K562 (cell line): ENCODE measurements around the gene ZNF800. TPM values are rescaled to one million over a fixed set of nuclear protein-coding genes. Genes with fewer than 3 reads are reported as not detected.

Experiments used
- ATAC-seq: fragments of 200-7000 bp; cut with Tn5 transposase; 3 replicates; pipeline ENCODE4 v1.9.1; 2020; ENCODE audit warnings: moderate library complexity
- BruUV-seq: library from RNA; stranded (reverse); fragments of 400-500 nt; replicated peaks from 2 replicates; lab custom pipeline; 2021; lab: Mats Ljungman, UMichigan
- CTCF ChIA-PET: fragments of 300-600 bp; formaldehyde crosslinking; extraction: SDS; loops from one replicate; lab custom pipeline; 2021; ENCODE audit warnings: low intra/inter-chr PET ratio; lab: Yijun Ruan, JAX
- POLR2A ChIA-PET: fragments of 300-600, 350-650 bp; sonication (Branson Sonifier 250); formaldehyde crosslinking; extraction: SDS; loops from one replicate; lab custom pipeline; 2021; ENCODE audit warnings: antibody characterized with exemption, inconsistent platforms; lab: Yijun Ruan, JAX
- DNase-seq, 4 experiments: peaks; one replicate each; pipeline versions ENCODE4 v3.0.0 to v3.0.0-alpha.2; 2011 to 2018; ENCODE audit warnings: low spot score in 3 of 4, mixed read lengths in 3 of 4; ENCODE audit errors: extremely low read depth in 1 of 4
- FAIRE-seq: peaks from 2 replicates; lab custom pipeline; 2011; peaks lifted over from hg19 to GRCh38; lab: Jason Lieb, UNC
- H2AFZ ChIP-seq: 2 replicates; pipeline ENCODE4 v1.6.0; 2011; ENCODE audit warnings: low read depth, low read length, control low read depth, inconsistent platforms
- H3K27ac ChIP-seq: fragments of 200-600 bp; 3 replicates; pipeline ENCODE4 v1.8.0; 2011; ENCODE audit warnings: low read depth, mild to moderate bottlenecking, control low read depth, inconsistent platforms, low read length, moderate library complexity, mixed read lengths; ENCODE audit errors: extremely low read depth
- H3K27me3 ChIP-seq, 2 experiments: fragments of 300-600 bp in 1 of 2; 2 replicates in 1 of 2; 3 replicates in 1 of 2; pipeline versions ENCODE4 v1.6.0 to v1.8.0; 2011; ENCODE audit warnings: inconsistent platforms in 2 of 2, low read length in 2 of 2, mild to moderate bottlenecking in 1 of 2, mixed read lengths in 1 of 2, moderate library complexity in 1 of 2; ENCODE audit not compliant: control insufficient read depth in 2 of 2, insufficient read depth in 2 of 2
- H3K36me3 ChIP-seq: fragments of 300-600 bp; 3 replicates; pipeline ENCODE4 v1.8.0; 2011; ENCODE audit warnings: mild to moderate bottlenecking, low read length, inconsistent platforms; ENCODE audit not compliant: control insufficient read depth, insufficient read depth
- H3K4me1 ChIP-seq, 2 experiments: fragments of 200-600 bp in 1 of 2; replicated peaks in 1 of 2; 2 replicates in 1 of 2; 3 replicates in 1 of 2; pipeline versions ENCODE4 v1.5.1 to v1.8.0; 2011; ENCODE audit warnings: inconsistent platforms in 2 of 2, low read length in 2 of 2, mild to moderate bottlenecking in 1 of 2, mixed read lengths in 1 of 2, moderate library complexity in 1 of 2; ENCODE audit not compliant: control insufficient read depth in 2 of 2, insufficient read depth in 2 of 2
- H3K4me2 ChIP-seq: 2 replicates; pipeline ENCODE4 v1.6.1; 2011; ENCODE audit warnings: low read length, control low read depth, inconsistent platforms, mixed read lengths; ENCODE audit not compliant: insufficient read depth
- H3K4me3 ChIP-seq: fragments of 200-600 bp; sonication (generic), shearing (Covaris generic); 2 replicates; pipeline ENCODE4 v1.5.1; 2016; ENCODE audit warnings: control low read depth, inconsistent platforms
- H3K79me2 ChIP-seq: fragments of 200-600 bp; 3 replicates; pipeline ENCODE4 v1.8.0; 2011; ENCODE audit warnings: low read length, inconsistent platforms; ENCODE audit not compliant: control insufficient read depth, insufficient read depth
- H3K9ac ChIP-seq, 2 experiments: 2 replicates each; pipeline versions ENCODE4 v1.6.0 to v1.6.1; 2011; ENCODE audit warnings: low read depth in 2 of 2, low read length in 2 of 2, control low read depth in 1 of 2, inconsistent platforms in 1 of 2, mild to moderate bottlenecking in 1 of 2, mixed read lengths in 1 of 2; ENCODE audit not compliant: insufficient read depth in 1 of 2
- H3K9me1 ChIP-seq: one replicate; pipeline ENCODE4 v1.6.0; 2011; ENCODE audit warnings: inconsistent platforms, mild to moderate bottlenecking, low read length, moderate library complexity; ENCODE audit not compliant: control insufficient read depth, insufficient read depth
- H3K9me3 ChIP-seq: replicated peaks from 2 replicates; pipeline ENCODE4 v1.5.1; 2011; ENCODE audit warnings: low read depth, low read length, inconsistent platforms; ENCODE audit not compliant: control insufficient read depth, insufficient read depth
- H4K20me1 ChIP-seq: replicated peaks from 2 replicates; pipeline ENCODE4 v1.6.1; 2011; ENCODE audit warnings: low read length, inconsistent platforms, mixed read lengths; ENCODE audit not compliant: control insufficient read depth, insufficient read depth
- AFF1 ChIP-seq, 2 experiments: fragments of 450-650 bp; IDR thresholded peaks; 2 replicates each; pipeline ENCODE4 v1.6.1; 2018; ENCODE audit warnings: mild to moderate bottlenecking in 2 of 2, low read depth in 1 of 2; ENCODE audit not compliant: partially characterized antibody in 2 of 2
- MTA1 ChIP-seq: fragments of 450-650 bp; IDR thresholded peaks from 2 replicates; pipeline ENCODE4 v1.6.1; 2017; ENCODE audit warnings: borderline replicate concordance
- RAD21 ChIP-seq, 2 experiments: fragments of 250-450 bp in 1 of 2; fragments of 450-650 bp in 1 of 2; sonication (Bioruptor Pico) in 1 of 2; formaldehyde crosslinking in 1 of 2; IDR thresholded peaks in 1 of 2; conservative IDR thresholded peaks in 1 of 2; 2 replicates each; pipeline versions ENCODE4 v1.4.0 to v1.8.0; 2020 to 2022; ENCODE audit warnings: mild to moderate bottlenecking in 2 of 2, moderate library complexity in 1 of 2
- SMC3 ChIP-seq: conservative IDR thresholded peaks from 2 replicates; pipeline ENCODE4 v1.6.1; 2011; ENCODE audit warnings: low read depth, low read length, improper control_type of control experiment; ENCODE audit not compliant: insufficient read depth
- WGBS: fragments of 100-300 bp; shearing (Covaris generic); methylation state at CpG from one replicate; pipeline ENCODE4 v1.1.6; 2016; ENCODE audit warnings: low coverage, mixed read lengths; ENCODE audit not compliant: insufficient coverage; ENCODE audit errors: missing lambda C conversion rate; 5-methylcytosine and 5-hydroxymethylcytosine counted together
- in situ Hi-C: fragments of 300-500 bp; cut with MboI; formaldehyde crosslinking; loops from 4 replicates; pipeline ENCODE4 v1.15.0; 2018; ENCODE audit warnings: inconsistent platforms, mixed read lengths
- intact Hi-C: fragments of 100-400 bp; cut with micrococcal nuclease; formaldehyde crosslinking; loops from 2 replicates; pipeline ENCODE4 v1.14.2; 2022
- polyA plus RNA-seq, 8 experiments: library from polyadenylated mRNA; depleted of rRNA in 4 of 8; stranded (reverse) in 5 of 8; unstranded in 3 of 8; fragments of >200 nt; fragmentation: Nextera tagmentation in 2 of 8; fragmentation: Illumina TruSeq in 1 of 8; extraction: Ambion mirVana in 2 of 8; extraction: Trizol in 1 of 8; gene quantifications; 2 replicates each; pipeline versions ENCODE4 v1.2.1 to v1.2.3, GENCODE V29; 2011 to 2014; ENCODE audit warnings: inconsistent platforms in 1 of 8, missing spikeins in 1 of 8
- total RNA-seq, 7 experiments: library from RNA; depleted of rRNA in 6 of 7; stranded (reverse); fragments of >200 nt in 6 of 7; fragmentation: Illumina TruSeq in 2 of 7; extraction: Trizol in 2 of 7; gene quantifications; 2 replicates each; pipeline versions ENCODE4 v1.2.1 to v1.2.3, GENCODE V29; 2011 to 2021; ENCODE audit warnings: low replicate concordance in 1 of 7
- TF ChIP-seq, protein P1 (sequence below): fragments of 250-450 bp; sonication (Bioruptor Pico); IDR thresholded peaks from 2 replicates; pipeline ENCODE4 v1.8.0; 2022; ENCODE audit warnings: inconsistent platforms

ZNF800 gene
- total and polyA plus RNA-seq, 9 of the 15 experiments (the other 6 are each of a cell fraction or from before 2014, with no cell fraction given), result 7.5 to 58.3 (median 33.4) TPM

- TF ChIP-seq AFF1 (IDR thresholded peaks at IDR 0.05; ENCODE audit: low read depth in 1 of 2, partially characterized antibody in 2 of 2) (peak in 1 of 2 experiments; percentile 23), MTA1 (peak; percentile 25; the same call in 1 of the 2 replicates)
Observed at GRCh38 chr7:127389321-127389720, 3.2 kb downstream of the ZNF800 start (continued).

GRCh38 chr7:127387974-127388373, 4.5 kb downstream of the ZNF800 start:
- ATAC-seq, result no peak
- Histone ChIP-seq H3K27ac (no peak overlapping the region), H3K4me1 (peaks cover 25 to 31% of the 10 kb centered on the region in 2 experiments), H3K27me3 (no peaks in the 10 kb centered on the region), H4K20me1 (peaks cover 4% of the 10 kb centered on the region; the same call in 1 of the 2 replicates), H3K79me2 (peaks cover 97% of the 10 kb centered on the region), H2AFZ (no peak overlapping the region), H3K9me1 (no peaks in the 10 kb centered on the region), H3K4me3 (no peak overlapping the region), H3K9me3 (no peaks in the 10 kb centered on the region), H3K36me3 (peaks cover 69% of the 10 kb centered on the region), H3K4me2 (no peak overlapping the region), H3K9ac (0 out of 4 replicates have a peak overlapping the region, but pooled peaks of 1 of the 2 experiments have one; percentile 11)
- CTCF ChIA-PET, result no interaction called here
- in situ Hi-C loops, result no loop called here
- POLR2A ChIA-PET, result interaction anchor here (0.6 to 1.0 kb wide), 3 partner anchors 18 to 37 kb away, joined by 3 to 5 read pairs (median 4); no protein-coding TSS in a partner anchor
- no TSS peak for BruUV-seq
- no peak for FAIRE-seq
- intact Hi-C loops, result no loop called here
- 97% methylated on average over 2 of the region's 2 CpGs for WGBS
- no peak for DNase-seq
- no peak for TF ChIP-seq RAD21 (CRISPR knock-in tag; conservative IDR thresholded peaks at IDR 0.05 in 1 of 2, IDR thresholded peaks at IDR 0.05 in 1 of 2)
- no peak for TF ChIP-seq SMC3
- TF ChIP-seq, protein P1, sequence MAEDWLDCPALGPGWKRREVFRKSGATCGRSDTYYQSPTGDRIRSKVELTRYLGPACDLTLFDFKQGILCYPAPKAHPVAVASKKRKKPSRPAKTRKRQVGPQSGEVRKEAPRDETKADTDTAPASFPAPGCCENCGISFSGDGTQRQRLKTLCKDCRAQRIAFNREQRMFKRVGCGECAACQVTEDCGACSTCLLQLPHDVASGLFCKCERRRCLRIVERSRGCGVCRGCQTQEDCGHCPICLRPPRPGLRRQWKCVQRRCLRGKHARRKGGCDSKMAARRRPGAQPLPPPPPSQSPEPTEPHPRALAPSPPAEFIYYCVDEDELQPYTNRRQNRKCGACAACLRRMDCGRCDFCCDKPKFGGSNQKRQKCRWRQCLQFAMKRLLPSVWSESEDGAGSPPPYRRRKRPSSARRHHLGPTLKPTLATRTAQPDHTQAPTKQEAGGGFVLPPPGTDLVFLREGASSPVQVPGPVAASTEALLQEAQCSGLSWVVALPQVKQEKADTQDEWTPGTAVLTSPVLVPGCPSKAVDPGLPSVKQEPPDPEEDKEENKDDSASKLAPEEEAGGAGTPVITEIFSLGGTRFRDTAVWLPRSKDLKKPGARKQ (CRISPR knock-in tag), result peak; percentile 34; the same call in 1 of the 2 replicates
